ENCODE measurements around the gene OLFM4.

Gene OLFM4

GRCh38 chr13:53068585-53069520, 40.2 kb downstream of the OLFM4 start:
- no peak for DNase-seq

GRCh38 chr13:53069800-53070199, 41.2 kb downstream of the OLFM4 start:
- no peak for DNase-seq

DNA sequence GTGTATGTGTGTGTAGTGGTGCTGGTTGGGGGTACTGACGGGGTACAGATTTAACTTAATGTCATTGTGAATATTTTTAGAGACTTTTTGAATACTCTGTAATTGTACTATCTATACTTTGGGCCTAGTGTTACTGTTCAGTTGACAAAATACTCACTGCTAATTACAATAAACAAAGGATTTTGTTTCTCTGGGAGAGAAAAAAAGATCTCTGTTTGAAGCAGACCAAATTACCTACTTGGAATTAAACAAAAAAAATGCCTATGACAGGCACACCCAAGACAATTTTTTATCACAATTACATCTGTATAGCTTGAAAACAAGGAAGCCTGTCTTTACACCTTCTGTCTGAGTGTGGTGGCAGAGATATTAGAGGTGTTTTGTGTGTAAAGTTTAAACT, 45.1 kb downstream of the OLFM4 start:
- DNase-seq = no peak

DNA sequence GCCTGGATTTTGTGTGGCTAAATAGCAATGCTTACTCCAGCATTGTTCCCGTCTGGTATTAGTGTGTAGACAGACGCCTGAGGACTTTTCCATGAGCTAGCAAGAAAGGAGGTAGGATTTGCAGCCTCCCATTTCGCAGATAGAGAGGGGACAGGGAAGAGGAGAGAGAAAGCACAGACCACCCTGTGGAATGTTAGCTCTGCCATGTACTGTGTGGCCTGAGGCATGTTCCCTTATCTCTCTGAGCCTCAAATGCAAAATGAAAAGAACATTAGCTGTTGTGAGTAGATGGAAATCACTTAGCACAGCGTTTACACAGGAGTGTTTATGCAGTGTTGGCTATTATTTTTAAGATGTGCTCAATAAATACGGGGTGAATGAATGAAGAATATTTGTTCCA, 45.5 kb downstream of the OLFM4 start:
- DNase-seq = no peak

- DNase-seq = no peak
Measured at GRCh38 chr13:53075356-53076041, 46.9 kb downstream of the OLFM4 start.

GRCh38 chr13:53079691-53080090, 51.1 kb downstream of the OLFM4 start:
- DNase-seq = no peak

DNA sequence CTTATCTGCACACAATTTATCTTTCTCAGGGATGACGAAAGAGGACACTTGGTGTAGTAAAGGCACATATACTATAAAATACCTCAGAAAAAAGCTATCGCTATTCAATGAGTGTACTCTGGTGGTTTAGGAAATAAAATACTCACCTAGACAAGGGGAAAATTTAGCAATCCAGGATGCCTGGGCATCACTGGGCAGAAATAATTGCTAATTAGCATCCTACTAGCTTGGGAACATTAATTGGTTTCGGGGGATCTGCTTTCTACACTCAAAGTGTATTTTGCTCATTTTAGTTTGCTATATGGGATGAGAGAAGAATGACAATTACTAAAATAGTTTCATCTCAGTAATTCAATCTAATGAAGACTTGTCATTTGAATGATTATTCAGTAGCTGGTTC, 60.3 kb downstream of the OLFM4 start:
- DNase-seq = no peak

DNA sequence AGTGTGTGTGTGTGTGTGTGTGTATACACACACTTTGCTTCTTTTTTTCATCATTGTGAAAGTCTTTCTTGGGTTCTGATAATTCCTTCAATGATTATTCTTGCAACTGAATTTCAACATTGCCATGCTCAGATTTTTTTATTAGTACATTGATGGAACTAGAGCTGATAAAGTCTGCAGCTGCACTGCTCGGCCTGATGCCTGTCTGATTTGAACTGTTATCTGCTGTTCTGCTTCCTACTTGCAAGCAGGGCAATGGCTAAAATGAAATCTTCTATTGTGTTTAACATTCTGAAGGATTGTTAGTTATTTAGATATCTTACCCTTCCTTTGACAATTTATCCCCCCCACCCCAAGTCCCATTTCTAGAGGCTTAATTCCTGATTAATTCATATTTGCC, 61.3 kb downstream of the OLFM4 start:
- no peak for DNase-seq

DNA sequence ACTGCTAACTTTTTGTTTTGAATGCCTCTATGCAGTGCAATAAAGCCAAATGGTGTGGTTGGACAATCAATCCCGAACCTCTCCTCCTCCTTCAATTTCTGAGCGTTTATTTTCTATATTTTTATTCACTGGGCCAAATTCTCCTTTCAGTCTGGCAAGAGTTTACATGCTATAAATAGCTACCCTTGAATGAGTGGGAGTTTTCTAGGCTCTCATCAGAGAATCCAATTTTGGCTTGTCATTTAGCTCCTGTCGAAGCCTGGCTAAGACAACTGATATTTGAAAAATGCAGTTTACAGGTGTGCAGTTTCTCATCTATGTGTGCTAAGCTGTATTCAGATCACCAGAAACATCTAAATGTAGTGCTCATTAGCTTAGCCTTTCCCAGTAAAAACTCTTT, 61.8 kb downstream of the OLFM4 start:
- DNase-seq = no peak

DNA sequence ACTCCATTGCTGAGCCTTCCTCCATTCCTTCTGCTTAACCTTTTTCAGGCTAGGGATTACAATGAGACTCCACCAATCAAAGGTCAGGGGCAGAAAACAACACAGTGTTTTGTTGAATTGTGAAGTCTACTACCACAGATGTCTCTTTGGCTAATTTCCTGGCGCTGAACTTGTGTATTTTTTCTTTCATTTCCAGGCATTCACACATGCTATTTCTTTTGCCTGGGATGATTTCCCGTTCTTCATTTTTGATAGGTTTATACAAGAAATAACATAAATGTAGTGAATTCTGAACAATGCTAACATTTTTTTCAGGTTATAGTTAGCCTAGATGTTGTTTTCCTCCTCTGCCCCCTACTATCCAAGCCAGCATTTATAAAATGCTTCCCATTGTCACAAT, 64.3 kb downstream of the OLFM4 start:
- DNase-seq = no peak

DNA sequence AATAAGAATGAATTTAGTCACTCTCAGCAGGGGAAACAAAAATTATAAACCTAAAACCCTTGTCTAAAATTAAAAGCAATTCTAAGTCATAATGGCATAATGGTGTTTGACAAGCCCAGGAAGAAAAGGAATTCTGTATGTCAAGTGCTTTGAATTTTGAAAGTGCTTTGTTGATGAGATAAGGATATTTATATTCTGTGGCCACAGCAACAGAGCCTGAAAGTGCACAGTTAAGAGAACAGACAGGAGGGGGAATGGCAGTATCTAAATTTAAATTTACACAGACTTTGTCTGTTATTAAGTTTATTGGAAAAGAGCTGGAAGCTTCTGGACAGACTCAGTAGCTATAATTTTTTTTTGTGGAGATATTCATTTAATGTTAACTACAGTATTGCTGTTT, 69.8 kb downstream of the OLFM4 start:
- DNase-seq = no peak

- DNase-seq = no peak
Measured at GRCh38 chr13:53100394-53101063, 71.9 kb downstream of the OLFM4 start.

Data from right kidney (tissue), 1 donor.